HG03066 (cell line): ENCODE results near the gene PRSS21.

ENCODE experiments used
- ATAC-seq: cut with Tn5 transposase; IDR thresholded peaks from one replicate; pipeline ENCODE4 v1.9.1; 2021; ENCODE audit warnings: low read depth; ENCODE audit not compliant: unreplicated experiment

PRSS21 gene

DNA sequence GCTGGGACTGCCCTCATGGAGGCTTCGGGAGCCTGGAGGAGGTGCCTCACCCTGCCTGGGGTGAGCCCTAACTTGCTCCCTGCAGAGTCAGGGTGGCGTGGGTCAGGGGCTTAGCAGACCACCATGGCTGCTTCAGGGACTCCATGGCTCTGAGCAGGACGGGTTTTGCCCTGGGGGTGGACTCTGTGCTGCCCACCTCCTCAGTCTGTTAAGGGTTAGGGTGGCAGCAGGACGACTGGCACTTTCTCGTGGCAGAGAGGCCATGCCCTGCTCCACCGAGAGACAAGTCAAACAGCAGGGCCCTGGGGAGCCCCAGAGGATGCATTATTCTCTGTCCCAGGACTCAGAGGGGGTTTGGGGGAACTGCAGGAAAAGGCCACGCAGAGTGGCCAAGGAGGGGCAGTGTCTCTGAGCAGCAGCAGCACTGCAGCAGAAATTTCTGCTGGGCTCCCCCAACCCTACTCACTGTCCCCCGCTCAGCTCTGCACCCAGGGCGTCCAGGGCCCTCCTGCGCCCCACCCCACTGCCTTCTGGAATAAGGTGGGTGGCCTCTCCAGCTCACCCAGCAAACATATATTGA, 42.7 kb downstream of the PRSS21 start:
- no peak for ATAC-seq

DNA sequence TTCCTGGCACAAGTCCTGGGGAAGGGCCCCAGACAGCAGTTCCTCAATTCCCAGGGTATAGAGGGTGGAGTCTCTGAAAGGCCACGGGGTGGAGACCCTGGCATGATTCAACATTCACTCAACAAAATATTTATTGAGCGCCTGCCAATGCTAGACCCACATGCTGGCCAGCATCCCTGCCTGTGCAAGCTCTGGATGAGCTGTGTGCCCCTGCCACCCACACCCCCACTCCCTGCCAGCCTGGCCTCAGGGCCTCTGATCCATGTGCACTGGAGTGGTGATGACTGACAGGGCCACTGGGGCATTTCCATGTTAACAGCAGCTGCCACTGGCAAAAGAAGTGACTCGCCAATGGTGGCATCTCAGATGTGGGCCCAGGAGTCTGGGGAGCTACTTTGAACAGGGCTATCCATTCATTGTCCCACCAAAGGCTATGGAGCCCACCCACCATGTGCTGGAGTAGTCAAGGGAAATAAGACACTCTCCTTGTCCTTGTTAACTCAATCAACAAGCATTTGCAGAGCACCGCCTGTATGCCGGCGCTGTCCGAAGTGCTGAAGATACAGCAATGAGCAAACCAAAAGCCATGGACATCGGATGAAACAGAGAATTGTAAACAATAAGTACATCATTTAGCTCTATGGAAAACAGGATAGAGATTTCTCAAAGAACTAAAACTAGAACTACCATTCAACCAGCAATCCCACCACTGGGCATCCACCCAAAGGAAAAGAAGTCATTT, 44.0 kb downstream of the PRSS21 start:
- no peak for ATAC-seq

DNA sequence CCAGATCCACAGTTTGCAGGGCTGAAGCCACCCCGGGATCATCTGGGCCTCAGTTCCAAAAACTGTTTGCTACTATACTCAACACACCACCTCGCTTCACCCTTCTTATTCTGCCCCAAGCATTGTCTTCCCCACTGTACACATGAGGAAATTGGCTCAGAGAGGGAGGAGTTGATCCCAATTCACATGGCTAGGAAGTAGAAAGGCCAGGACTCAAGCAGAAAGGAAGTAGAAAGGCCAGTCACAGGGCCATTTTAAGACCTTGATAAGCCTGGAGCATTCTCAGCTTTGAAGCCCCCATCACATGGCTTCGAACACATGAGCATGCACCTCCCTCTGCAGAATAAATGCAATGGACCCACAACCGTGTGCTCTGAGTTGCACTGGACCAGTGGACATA, 48.6 kb downstream of the PRSS21 start:
- no peak for ATAC-seq

DNA sequence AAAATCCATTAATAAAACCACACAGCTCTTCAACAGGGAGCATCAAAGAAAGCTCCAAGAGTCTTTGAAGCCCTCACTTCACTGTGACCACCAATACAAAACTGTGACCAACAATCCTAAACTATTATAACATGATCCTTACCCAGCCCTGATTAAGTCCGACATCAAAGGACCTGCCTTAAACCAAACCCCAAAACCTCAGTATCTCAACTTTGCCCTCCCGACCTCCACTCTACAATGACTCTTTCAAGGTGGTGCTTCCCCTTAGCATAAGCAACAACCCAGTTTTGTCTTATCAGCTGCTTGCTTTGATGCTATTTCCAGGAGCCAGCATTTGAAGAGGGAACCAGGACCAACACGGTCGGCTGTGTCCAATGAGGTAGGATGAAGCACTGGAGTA, 49.4 kb downstream of the PRSS21 start:
- ATAC-seq: no peak

DNA sequence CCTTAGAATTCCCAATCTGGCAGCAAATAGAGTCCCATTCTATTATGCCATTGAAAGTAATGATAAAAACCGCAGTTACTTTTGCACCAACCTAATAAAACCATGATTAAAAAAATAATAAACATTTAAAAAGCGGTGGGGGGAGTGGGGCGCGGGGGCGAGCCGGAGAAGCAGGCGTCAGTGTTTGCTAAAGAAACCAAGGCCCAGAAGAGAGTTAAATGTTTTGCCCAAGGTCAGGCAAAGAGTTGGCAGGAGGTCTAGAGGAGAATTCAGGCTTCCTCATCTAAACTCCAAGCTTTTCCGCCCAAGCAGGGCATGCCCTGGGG, 50.6 kb downstream of the PRSS21 start:
- ATAC-seq: no peak

DNA sequence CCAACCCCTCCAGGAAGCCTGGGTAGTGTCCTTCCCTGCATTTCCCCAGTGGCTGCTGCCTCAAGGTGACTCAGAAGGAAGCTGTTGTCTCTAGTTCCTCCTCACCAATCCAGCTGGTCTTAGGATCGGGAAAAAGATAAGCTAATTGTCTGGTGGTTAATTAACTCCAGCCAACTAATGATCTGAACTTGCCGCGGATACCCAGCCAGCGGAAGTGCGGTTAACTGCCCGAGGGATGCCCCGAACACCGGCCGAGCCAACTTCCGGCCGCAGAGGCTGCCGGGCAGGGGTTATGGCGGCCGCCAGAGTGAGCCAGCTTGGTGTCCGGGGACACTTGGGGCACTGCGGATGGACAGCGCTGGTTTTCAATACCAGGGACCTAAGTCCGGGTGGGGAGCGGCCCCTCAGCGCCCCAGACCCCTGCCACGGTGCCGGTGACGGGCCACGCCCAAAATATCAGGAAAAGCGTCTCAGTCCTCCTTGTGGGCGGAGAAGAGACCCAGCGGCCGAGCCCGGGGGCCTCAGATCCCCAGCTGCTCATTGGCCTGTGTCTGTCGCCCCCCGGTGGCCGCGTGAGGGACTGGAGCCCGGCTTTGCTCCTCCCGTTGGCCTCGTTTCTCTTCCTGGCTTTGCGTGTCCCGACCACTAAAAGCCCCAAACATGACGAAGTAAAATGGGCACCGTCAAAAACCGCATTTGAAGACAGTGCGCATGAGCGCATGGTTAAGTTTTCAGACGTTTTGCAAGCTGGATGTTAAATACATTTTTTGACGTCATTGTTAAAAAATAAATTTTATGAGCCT, 51.2 kb downstream of the PRSS21 start:
- ATAC-seq: peak; percentile 88
